ENCODE data around the gene BCL11B.

The BCL11B gene

GRCh38 chr14:99212646-99213045 lies 59.4 kb downstream of the BCL11B start:
- no peak for DNase-seq (ENCODE audit: low spot score)
- Histone ChIP-seq H3K27ac (no peak overlapping the region), H3K4me3 (no peak overlapping the region)
- no peak for TF ChIP-seq CTCF (IDR thresholded peaks at IDR 0.05)

GRCh38 chr14:99212199-99212598 lies 59.8 kb downstream of the BCL11B start:
- no peak for TF ChIP-seq CTCF (IDR thresholded peaks at IDR 0.05)
- Histone ChIP-seq H3K27ac (no peak overlapping the region), H3K4me3 (no peak overlapping the region)
- DNase-seq (ENCODE audit: low spot score) = no peak

GRCh38 chr14:99211410-99211809 lies 60.6 kb downstream of the BCL11B start:
- DNase-seq (ENCODE audit: low spot score) = no peak
- H3K4me3 ChIP-seq = no peak overlapping the region
- no peak for TF ChIP-seq CTCF (IDR thresholded peaks at IDR 0.05)
- H3K27ac ChIP-seq = no peak overlapping the region

GRCh38 chr14:99210333-99210732 lies 61.7 kb downstream of the BCL11B start:
- DNase-seq (ENCODE audit: low spot score) = no peak
- no peak overlapping the region for H3K27ac ChIP-seq
- TF ChIP-seq CTCF (IDR thresholded peaks at IDR 0.05) = no peak
- no peak overlapping the region for H3K4me3 ChIP-seq

- TF ChIP-seq CTCF (IDR thresholded peaks at IDR 0.05) = no peak
- Histone ChIP-seq H3K27ac (no peak overlapping the region), H3K4me3 (no peak overlapping the region)
- DNase-seq (ENCODE audit: low spot score) = no peak
These were observed 62.6 kb downstream of the BCL11B start for GRCh38 chr14:99209409-99209808.

- Histone ChIP-seq H3K4me3 (no peak overlapping the region), H3K27ac (no peak overlapping the region)
- no peak for DNase-seq (ENCODE audit: low spot score)
- TF ChIP-seq CTCF (IDR thresholded peaks at IDR 0.05) = no peak
These were observed 63.7 kb downstream of the BCL11B start for GRCh38 chr14:99208318-99208717.

GRCh38 chr14:99207456-99207855 lies 64.5 kb downstream of the BCL11B start:
- TF ChIP-seq CTCF (IDR thresholded peaks at IDR 0.05) = no peak
- H3K27ac ChIP-seq = no peak overlapping the region
- DNase-seq (ENCODE audit: low spot score) = no peak
- no peak overlapping the region for H3K4me3 ChIP-seq

Measured in coronary artery (tissue), 2 donors.